ENCODE measurements around the gene NBPF11.
"Not testable (repeated sequence)": the region's sequence is repeated elsewhere in the genome, so short reads cannot be mapped to it uniquely, and the experiment has no call there.

Gene NBPF11

GRCh38 chr1:148151911-148152656 lies at the start of gene NBPF11:
Gene NBPF11, minus strand, starts transcription at chr1:148152281. Its CDS starts 25,278 bp downstream, at chr1:148127003.
- DNase-seq (ENCODE audit: low spot score), result not testable (repeated sequence)

- DNase-seq (ENCODE audit: low spot score), result not testable (repeated sequence)
Measured at GRCh38 chr1:148197396-148197795, 45.3 kb upstream of the NBPF11 start.

- not testable (repeated sequence) for DNase-seq (ENCODE audit: low spot score)
Measured at GRCh38 chr1:148196949-148197348, 44.9 kb upstream of the NBPF11 start.

GRCh38 chr1:148195115-148195514 lies 43.0 kb upstream of the NBPF11 start:
- DNase-seq (ENCODE audit: low spot score), result not testable (repeated sequence)

GRCh38 chr1:148188768-148189167 lies 36.7 kb upstream of the NBPF11 start:
- DNase-seq (ENCODE audit: low spot score), result not testable (repeated sequence)

- DNase-seq (ENCODE audit: low spot score), result not testable (repeated sequence)
Measured at GRCh38 chr1:148178682-148179081, 26.6 kb upstream of the NBPF11 start.

- DNase-seq (ENCODE audit: low spot score), result not testable (repeated sequence)
Measured at GRCh38 chr1:148175414-148175813, 23.3 kb upstream of the NBPF11 start.

- DNase-seq (ENCODE audit: low spot score), result not testable (repeated sequence)
Measured at GRCh38 chr1:148171995-148172394, 19.9 kb upstream of the NBPF11 start.

- no peak for DNase-seq (ENCODE audit: low spot score)
Measured at GRCh38 chr1:148166558-148167492, 14.7 kb upstream of the NBPF11 start.

- DNase-seq (ENCODE audit: low spot score), result no peak
Measured at GRCh38 chr1:148162363-148162762, 10.3 kb upstream of the NBPF11 start.

GRCh38 chr1:148161053-148161901 lies 9.2 kb upstream of the NBPF11 start:
- no peak for DNase-seq (ENCODE audit: low spot score)

- DNase-seq (ENCODE audit: low spot score), result no peak
Measured at GRCh38 chr1:148160343-148161052, 8.4 kb upstream of the NBPF11 start.

GRCh38 chr1:148160048-148160342 lies 7.9 kb upstream of the NBPF11 start:
- DNase-seq (ENCODE audit: low spot score), result no peak

GRCh38 chr1:148158341-148159003 lies 6.4 kb upstream of the NBPF11 start:
- DNase-seq (ENCODE audit: low spot score), result no peak

GRCh38 chr1:148157803-148158202 lies 5.7 kb upstream of the NBPF11 start:
- DNase-seq (ENCODE audit: low spot score), result not testable (repeated sequence)

GRCh38 chr1:148155494-148156275 lies 3.6 kb upstream of the NBPF11 start:
- DNase-seq (ENCODE audit: low spot score), result not testable (repeated sequence)

- DNase-seq (ENCODE audit: low spot score), result not testable (repeated sequence)
Measured at GRCh38 chr1:148152795-148153194, 714 bp upstream of the NBPF11 start.

- not testable (repeated sequence) for DNase-seq (ENCODE audit: low spot score)
Measured at GRCh38 chr1:148151371-148151819, 686 bp downstream of the NBPF11 start.

- DNase-seq (ENCODE audit: low spot score), result not testable (repeated sequence)
Measured at GRCh38 chr1:148150945-148151344, 1.1 kb downstream of the NBPF11 start.

GRCh38 chr1:148150014-148150413 lies 2.1 kb downstream of the NBPF11 start:
- not testable (repeated sequence) for DNase-seq (ENCODE audit: low spot score)
